Jurkat, Clone E6-1 (cell line): ENCODE results near the gene RIMKLB. TPM values are rescaled to one million over a fixed set of nuclear protein-coding genes. Genes with fewer than 3 reads are reported as not detected.

Experiments
- DNase-seq: peaks from one replicate; pipeline ENCODE4 v3.0.0-alpha.2; 2011; ENCODE audit warnings: low read depth, low spot score
- H3K4me3 ChIP-seq: 2 replicates; pipeline ENCODE4 v1.5.1; 2011; ENCODE audit warnings: mild to moderate bottlenecking, low read length, control low read depth, moderate library complexity
- polyA plus RNA-seq: library from polyadenylated mRNA; unstranded; fragments of >200 nt; gene quantifications from one replicate; pipeline ENCODE4 v1.2.1, GENCODE V29; 2012; ENCODE audit warnings: missing spikeins; ENCODE audit not compliant: insufficient read length, insufficient read depth

RIMKLB gene
- 31.9 TPM for polyA plus RNA-seq

DNA sequence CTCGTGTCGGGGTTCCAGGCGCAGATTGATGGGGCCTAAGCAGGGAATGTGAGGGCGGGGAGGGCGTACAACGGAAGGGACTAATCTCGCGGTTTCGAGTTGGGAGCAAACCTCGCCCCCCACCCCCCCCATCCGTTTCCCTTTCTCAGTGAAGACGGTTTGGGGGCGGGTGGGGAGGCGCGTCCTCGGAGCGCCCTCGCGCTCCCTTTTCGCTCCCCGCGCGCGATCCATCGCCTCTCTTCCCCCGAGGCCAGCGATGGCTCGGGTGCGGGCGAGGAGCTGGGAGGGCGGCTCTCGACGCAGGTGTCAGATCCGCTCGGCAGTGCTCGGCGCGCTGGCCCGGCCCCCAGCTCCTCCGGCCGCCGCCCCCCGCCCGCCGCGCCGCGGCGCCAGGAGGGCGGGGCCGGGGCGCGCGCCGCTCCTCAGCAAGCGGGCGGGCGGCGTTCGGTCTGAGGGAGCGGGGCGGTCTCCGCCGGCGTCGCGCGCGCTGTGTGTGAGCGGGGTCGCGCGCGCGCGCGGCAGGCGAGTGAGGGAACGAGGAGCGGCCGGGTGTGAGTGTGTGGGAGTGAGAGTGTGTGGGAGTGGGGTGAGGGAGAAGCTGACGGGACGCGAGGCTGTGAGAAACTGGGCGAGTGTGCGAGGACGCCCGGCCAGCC lies at the start of gene RIMKLB:
Gene RIMKLB (plus strand): TSS at position 516 of the 656 bp plus-strand sequence. CDS start 15,876 bp downstream, outside the sequence.
- peak; percentile 64 for DNase-seq
- peak within 1 kb of the TSS; percentile 76 for H3K4me3 ChIP-seq

GRCh38 chr12:8648576-8649205 lies 49.1 kb upstream of the RIMKLB start:
- no peak overlapping the region for H3K4me3 ChIP-seq
- DNase-seq, result no peak

GRCh38 chr12:8655421-8655820 lies 42.4 kb upstream of the RIMKLB start:
- DNase-seq, result no peak
- no peak overlapping the region for H3K4me3 ChIP-seq

- no peak for DNase-seq
Measured at GRCh38 chr12:8658346-8658745, 39.4 kb upstream of the RIMKLB start.

DNA sequence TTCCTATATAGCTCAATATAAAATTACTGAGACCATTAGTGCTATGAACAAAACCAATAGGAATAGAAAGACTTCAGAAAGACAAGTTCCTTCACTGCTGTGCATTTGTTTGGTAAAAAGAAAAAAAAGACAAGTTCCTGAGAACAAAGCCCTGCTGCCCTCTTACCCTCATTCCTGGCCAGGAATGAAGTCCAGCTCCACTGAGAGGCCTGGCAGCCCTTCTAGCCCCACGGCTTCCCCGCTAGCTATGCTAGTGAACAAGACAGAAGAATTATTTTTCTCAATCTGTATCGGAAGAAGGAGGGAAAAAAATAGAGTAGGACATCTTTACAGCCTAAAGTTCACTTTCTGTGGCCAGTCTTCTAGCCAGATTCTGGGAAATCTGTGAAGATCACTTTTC lies 36.8 kb upstream of the RIMKLB start:
- H3K4me3 ChIP-seq, result no peak overlapping the region
- no peak for DNase-seq

More at GRCh38 chr12:8658346-8658745, 39.4 kb upstream of the RIMKLB start:
- H3K4me3 ChIP-seq, result no peak overlapping the region

DNA sequence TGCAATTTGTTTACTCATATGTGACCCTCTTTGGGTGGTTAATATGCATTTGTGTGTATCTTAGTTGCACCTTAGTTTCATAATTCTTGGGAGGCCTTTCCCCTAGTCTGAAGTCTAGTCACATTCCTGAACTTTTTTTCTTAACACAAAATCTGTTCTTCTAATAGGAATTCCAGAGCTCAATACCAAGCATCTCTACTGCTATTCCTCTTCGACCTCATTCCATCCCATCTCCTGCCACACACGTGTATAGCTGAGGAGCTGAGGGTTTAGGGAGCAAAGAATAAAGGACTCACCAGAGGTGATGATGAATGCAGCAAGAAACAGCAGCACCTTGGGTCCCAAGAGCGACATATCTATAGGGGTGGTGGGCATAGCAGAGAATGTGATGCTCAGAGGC lies 36.0 kb upstream of the RIMKLB start:
- DNase-seq, result no peak
- H3K4me3 ChIP-seq, result no peak overlapping the region

DNA sequence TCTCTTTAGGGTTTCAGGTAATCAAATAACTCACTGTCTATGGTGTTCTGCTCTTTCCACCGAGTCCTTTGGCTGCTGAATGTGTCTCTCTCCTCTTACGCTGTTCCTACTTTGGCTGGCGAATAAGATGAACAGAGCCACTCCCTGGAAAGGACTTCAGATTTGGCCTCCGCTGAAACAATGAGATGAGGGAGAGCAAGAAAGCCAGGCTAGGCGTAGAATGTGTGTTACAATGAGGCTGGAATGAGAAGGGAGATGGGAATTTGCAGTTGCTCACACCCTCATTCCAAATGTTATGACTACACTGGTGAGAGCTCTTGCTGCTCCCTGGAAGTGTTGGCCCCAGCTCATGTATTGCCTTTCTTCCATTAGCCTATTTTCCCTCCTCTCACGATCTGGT lies 35.2 kb upstream of the RIMKLB start, which contains the start of gene MFAP5:
Gene MFAP5 (minus strand): TSS at position 234 of the 400 bp plus-strand sequence. CDS start 722 bp downstream, outside the sequence.
- DNase-seq, result no peak
- H3K4me3 ChIP-seq, result no peak within 1 kb of the TSS

- no peak for DNase-seq
- no peak overlapping the region for H3K4me3 ChIP-seq
Measured at GRCh38 chr12:8664228-8664913, 33.4 kb upstream of the RIMKLB start.

- no peak overlapping the region for H3K4me3 ChIP-seq
- DNase-seq, result no peak
Measured at GRCh38 chr12:8665759-8666158, 32.0 kb upstream of the RIMKLB start.

DNA sequence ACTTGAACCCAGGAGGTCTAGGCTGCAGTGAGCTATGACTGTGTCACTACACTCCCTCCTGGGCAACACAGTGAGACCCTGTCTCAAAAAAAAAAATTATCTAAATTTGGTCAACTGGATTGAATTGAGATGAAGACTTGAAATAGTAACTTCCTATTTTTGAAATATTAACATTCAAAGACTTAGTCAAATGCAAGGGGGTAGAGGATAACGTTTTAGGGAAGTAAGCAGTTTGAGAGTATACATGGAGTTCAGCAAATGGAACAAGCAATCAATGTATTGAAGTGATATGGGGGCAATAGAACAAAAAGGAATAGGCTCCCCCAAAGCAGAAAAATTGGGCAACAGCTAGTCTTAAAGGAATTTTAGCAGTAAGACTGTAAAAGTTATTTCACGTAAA lies 30.5 kb upstream of the RIMKLB start:
- no peak overlapping the region for H3K4me3 ChIP-seq
- DNase-seq, result no peak

- H3K4me3 ChIP-seq, result no peak overlapping the region
- DNase-seq, result no peak
Measured at GRCh38 chr12:8668441-8668840, 29.4 kb upstream of the RIMKLB start.

DNA sequence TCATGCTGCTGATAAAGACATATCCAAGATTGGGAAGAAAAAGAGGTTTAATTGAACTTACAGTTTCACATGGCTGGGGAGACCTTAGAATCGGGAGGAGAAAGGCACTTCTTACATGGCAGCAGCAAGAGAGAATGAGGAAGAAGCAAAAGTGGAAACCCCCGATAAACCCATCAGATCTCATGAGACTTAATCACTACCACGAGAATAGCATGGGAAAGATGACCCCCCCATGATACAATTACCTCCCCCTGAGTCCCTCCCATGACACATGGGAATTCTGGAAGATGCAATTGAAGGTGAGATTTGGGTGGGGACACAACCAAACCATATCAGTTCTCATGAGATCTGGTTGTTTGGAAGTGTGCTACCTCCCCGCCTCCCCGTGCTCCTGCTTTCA lies 25.4 kb upstream of the RIMKLB start:
- H3K4me3 ChIP-seq, result no peak overlapping the region
- DNase-seq, result no peak

DNA sequence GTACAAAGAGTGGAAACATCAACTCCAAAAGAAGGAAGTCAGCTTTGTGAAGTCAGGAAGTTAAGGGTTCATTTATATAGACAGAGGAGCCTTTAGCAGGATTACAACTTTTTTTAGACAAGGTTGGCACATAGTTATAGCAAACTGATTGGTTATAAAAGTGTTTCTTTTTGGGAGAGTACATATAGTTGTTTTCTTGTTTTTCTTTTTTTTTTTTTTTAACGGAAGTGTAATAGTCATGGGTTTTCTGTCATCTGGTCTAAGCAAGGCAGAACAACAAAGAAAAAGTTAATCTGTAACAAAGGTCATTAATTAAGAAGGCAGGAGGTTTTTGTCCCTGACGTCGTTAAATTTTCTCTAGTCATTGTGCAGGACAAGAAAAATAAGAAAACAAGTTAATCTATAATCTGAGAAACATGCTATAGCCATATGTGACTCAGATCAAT lies 22.2 kb upstream of the RIMKLB start:
- H3K4me3 ChIP-seq, result no peak overlapping the region
- DNase-seq, result no peak

DNA sequence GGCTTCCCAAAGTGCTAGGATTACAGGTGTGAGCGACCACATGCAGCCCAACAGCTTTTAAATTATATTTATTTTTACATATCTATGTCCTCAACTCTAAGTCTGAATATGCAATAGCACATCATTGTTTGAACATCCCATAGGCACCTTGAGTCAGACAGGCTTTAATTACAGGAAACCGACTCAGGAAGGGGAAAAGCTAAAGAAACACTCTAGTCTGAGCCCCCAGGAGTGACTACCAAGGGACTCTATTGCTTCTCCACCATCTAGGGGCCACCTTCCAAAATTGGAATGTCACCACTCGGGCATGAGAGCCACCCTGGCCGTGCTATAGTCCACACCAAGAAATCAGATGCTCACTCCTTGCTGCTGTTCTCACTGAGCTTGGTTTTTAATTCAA lies 21.1 kb upstream of the RIMKLB start:
- H3K4me3 ChIP-seq, result no peak overlapping the region

DNA sequence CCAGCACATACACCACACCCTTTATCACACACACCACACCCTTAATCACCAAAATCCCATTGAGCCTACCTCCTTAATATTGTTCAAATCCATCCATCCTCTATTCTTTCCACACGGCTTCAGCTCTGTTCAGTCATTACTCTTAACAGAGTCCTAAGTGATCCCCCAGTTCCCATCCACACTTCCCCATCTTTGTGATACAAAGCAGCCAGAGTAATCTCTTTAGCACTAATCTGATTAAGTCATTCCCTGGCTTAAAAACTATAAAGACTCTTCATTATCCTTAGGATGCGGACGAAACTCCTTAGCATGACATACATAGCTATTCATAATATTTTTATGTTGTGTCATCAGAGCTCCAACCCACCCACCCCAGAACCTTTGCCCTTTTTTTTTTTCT lies 20.4 kb upstream of the RIMKLB start:
- H3K4me3 ChIP-seq, result no peak overlapping the region
- DNase-seq, result no peak

More for the DNA sequence above, 21.1 kb upstream of the RIMKLB start:
- DNase-seq, result no peak

GRCh38 chr12:8678661-8679111 lies 19.1 kb upstream of the RIMKLB start:
- DNase-seq, result no peak
- H3K4me3 ChIP-seq, result no peak overlapping the region

GRCh38 chr12:8680533-8680932 lies 17.3 kb upstream of the RIMKLB start:
- no peak for DNase-seq
- H3K4me3 ChIP-seq, result no peak overlapping the region

DNA sequence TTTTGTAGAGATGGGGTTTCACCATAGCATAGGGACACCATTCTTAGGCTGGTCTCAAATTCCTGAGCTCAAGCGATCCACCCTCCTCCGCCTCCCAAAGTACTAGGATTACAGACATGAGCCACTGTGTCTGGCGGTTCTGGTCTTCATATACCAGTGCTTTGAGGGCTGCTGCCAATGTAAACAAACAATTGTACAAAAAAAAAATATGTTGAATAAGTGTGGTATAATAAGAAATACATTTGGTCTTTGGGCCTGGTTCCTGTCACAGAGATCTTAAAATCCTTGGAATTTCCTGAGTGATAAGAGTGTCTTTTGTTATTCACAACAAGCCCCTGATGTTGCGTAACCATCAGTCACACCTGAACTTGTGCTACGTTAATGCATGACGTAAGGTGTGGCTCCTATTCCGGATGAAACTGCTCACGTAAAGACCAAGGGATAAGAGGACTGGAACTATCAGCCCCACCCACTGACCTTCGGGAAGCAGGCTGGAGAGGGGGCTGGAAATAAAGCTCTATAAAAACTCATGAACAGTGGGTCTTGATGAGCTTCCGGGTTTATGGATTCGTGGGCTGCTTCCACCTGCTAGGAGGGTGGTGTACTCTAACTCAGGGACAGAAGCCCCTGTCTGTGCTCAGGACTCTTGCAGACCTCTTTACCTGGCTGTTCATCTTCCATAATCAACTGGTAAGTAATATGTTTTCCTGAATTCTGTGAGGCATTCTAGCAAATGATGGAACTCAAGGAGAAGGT lies 16.5 kb upstream of the RIMKLB start:
- no peak for DNase-seq
- H3K4me3 ChIP-seq, result no peak overlapping the region

DNA sequence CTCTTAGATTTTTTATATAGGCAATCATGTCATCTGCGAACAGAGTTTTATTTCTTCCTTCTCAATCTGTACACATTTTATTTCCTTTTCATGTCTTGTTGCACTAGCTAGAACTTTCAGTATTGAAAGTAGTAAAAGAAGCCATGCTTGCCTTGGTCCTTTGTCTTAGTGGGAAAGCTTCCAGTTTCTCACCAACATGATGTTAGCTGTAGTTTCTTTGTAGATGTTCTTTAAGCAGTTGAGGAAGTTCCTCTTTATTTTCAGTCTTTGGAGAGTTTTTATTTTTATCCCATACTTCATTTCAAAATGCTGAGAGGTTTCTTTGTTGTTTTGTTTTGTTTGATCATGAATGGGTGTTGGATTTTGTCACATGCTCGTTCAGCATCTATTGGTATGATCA lies 12.7 kb upstream of the RIMKLB start:
- no peak overlapping the region for H3K4me3 ChIP-seq

More for the DNA sequence above, 12.7 kb upstream of the RIMKLB start:
- DNase-seq, result no peak
